ENCODE results near the gene HSPA13.
"Not testable (repeated sequence)": the region's sequence is repeated elsewhere in the genome, so short reads cannot be mapped to it uniquely, and the experiment has no call there.

Gene HSPA13

GRCh38 chr21:14382835-14383595, at the start of gene HSPA13:
Gene HSPA13 (minus strand): TSS chr21:14383146. CDS start chr21:14383119, 27 bp downstream.
- DNase-seq: peak; percentile 100

DNA sequence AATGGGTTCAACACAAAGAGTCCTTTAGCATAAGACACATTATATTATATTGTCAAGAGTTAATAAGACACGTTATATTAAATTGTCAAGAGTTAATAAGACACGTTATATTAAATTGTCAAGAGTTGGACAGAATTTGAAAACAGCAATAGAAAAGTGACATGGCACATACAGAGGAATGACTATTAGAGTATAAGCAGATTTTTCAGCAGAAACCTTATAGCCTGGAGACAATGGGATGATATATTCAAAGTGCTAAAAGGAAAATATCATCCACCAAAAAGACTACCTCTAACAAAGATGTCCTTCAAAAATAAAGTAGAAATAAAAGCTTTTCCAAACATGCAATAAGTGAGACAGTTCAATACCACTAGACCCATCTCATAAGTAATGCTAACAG, 36.0 kb upstream of the HSPA13 start:
- DNase-seq: no peak

DNA sequence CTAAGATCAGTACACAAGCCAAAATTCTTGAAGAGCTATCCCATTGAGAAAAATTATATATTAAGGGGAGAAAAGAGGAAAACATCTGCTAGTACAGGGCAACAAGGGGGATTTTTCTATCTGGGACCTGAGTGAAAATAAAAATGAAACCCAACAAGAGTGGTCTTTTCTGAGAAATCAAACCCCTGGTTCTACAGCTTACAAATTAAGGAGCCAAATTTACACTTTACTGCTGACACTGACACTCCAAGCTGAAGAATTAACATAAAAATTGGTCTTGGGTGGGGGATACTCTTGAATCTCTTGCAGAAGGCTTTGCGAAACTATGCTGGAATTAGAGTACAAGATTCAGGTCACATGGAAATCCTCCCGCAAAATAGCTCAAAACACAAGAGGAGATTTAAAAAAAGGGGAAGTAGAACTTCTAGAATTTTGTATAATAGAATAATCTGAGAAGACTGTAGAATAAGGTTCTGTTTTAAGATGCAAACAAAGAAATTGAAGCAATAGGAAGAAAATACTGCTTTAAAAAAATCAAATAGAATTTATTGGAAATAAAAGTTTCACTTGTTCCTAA, 32.1 kb upstream of the HSPA13 start:
- DNase-seq: no peak

DNA sequence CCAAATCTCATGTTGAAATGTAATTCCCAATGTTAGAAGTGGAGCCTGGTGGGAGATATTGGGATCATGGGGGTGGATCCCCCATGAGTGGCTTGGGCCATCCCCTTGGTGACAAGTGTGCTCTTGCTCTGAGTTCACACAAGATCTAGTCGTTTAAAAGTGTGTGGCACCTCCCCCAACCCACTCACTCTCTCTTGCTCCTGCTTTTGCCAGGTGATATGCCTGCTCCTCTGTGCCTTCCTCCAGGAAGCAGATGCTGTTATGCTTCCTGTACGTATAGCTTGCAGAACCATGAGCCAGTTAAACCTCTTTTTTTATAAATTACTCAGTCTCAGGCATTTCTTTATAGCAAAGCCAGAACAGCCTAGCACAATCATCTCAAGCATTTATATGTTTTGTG, 23.0 kb upstream of the HSPA13 start:
- DNase-seq: no peak

DNA sequence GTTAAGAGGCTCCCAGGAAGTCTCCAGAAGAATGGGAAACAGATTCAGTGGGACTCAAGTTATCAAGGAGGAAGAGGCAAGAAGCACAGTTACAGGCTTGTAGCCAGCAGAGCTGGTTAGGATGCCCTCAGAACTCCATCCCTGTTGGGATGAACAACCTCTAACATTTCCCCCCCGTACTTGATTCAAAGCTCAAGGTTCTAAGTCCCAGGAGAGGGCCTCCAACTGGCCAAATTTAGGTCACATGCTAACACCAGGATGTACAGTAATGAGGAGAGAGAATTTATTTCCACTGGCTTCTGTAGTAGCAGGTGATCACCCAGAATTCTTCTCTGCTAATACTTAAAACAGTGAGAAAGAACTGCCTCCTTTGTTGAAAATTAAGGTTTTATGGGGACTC, 22.3 kb upstream of the HSPA13 start:
- no peak for DNase-seq

GRCh38 chr21:14403681-14404318, 20.9 kb upstream of the HSPA13 start:
- DNase-seq: no peak

GRCh38 chr21:14401217-14401616, 18.3 kb upstream of the HSPA13 start:
- DNase-seq: no peak

DNA sequence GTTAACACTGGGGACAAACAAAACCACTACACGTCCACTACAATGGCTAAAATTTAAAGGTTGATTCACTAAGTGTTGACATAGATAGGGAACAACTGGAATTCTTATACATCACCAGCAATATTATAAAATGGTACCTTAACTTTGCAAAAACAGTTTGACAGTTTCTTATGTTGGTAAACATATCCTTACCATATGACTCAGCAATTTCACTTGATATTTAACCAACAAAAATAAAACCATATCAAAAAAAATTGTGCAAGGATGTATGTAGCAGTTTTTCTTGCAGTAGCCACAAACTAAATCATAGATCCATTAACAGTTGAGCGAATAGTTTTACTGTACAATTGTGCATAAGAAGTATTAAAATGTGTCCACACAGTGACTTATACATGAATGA, 5.3 kb upstream of the HSPA13 start:
- DNase-seq: no peak

GRCh38 chr21:14384453-14384852, 1.5 kb upstream of the HSPA13 start:
- DNase-seq: no peak

DNA sequence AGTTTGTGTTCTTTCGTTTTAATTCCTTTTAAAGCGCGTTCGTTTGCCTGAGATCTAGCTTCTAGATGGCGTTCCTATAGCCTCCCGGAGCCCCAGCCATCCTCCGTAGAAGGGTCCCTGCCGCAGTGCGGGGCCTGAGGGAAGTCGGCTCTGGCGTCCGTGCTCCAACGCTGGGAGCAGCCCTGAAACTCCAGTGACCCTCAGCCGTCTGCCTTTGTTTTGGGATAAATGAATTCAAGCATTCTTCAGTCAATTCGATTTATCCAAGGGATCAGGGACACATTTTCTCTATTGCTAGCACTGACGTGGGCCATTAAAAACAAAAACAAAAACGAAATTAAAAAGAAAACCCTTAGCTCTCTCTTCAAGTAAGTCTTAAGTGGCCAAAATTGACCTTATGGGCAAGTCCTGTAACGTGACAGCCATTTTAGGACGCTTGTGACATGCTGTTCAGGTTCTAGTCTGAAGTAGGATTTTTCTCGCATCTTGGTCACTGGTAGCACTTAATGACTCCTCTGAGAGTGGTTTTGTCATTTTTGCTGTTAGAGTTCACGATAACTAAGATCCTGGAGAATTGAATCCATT, 742 bp upstream of the HSPA13 start:
- DNase-seq: no peak

DNA sequence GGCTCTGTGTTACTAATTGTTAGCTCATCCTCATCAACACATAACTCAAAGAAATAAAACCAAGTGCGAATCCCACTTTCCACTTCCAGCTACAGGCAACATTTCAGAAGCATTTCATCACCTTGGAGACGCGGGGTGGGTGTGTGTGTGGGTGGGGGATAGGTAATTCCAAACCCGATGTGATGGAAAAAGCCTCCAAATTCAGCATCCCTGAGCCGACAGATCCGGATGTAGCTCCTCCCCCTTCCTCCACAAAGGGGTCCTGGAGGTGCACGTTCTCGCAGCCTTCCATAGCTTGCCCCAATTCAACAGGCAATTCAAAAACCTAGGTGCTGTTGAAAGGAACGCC, 486 bp downstream of the HSPA13 start:
- DNase-seq: no peak

- DNase-seq: no peak
Observed at GRCh38 chr21:14376854-14377253, 6.1 kb downstream of the HSPA13 start.

DNA sequence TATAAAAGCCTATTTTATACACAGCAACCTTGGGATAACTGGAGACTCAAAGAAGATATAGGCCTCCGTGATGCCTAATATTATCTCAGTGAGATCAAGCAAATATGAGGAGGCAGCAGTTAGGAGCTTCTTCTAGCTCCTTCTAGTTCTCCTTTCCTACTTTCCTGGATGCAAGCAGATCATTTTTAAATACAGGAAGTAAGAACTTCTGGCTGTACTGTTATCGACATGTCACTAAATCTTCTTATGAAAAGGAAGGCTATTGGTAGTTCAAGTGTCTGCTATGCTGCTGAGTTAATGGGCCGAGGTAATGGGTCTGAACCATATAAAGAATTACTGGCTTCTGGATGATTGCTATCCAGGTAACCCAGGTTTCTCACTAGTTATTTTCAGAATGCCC, 15.9 kb downstream of the HSPA13 start:
- no peak for DNase-seq

- DNase-seq: no peak
Observed at GRCh38 chr21:14361958-14362357, 21.0 kb downstream of the HSPA13 start.

- DNase-seq: no peak
Observed at GRCh38 chr21:14358775-14359174, 24.2 kb downstream of the HSPA13 start.

DNA sequence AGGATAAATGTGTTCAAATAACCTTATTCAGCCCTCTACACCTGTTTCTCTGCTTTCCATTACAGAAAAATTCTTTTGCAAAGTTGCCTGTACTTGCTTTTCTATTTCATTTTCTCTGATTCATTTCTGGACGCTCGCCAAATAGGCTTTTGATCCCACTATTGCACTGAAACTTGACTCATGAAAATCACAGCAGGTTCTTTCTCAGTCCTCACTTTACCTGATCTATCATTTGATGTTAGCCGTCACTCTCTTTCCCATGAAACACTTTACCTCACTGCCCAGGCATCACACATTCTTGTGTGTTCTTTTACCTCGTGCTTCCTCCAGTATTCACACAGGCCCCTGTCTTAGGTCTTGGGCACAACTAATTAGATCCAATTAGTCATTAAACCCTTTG, 26.2 kb downstream of the HSPA13 start:
- no peak for DNase-seq

DNA sequence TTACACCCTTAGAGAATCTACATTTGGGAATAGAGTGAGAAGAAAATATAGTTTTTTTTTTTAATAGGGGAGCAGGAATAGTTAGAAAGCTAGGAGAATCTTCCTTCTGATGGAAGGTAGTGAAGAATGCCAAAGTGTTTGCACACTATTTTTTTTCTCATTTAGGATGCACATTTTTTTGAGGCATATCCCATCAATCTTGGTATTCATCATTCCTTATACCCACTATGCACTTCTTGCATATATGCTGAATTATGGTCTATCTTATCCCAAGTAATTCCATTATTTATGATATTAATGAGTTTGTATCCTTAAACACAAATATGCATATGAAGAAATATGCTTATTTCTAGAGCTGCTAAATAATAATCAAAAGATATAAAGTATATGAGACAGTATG, 28.4 kb downstream of the HSPA13 start:
- no peak for DNase-seq

DNA sequence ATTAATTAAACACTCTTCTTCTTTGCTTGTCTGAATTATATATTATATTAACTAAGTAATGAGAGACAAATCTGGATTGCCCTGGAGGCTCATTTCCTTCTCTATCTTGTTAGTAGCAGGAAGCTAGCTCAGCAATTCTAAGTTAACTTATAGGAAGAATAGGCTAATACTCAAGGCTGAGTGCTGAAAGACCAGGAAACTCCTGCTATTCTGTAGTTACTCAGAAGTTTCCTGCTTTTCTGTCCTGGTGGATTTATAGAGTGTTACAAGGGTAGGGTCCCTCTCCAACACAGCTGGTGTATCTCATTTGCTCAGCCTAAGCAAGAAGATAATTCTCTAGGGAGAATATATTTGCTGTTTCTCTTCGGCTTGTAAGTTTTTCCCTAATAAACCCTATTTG, 29.2 kb downstream of the HSPA13 start:
- DNase-seq: no peak

DNA sequence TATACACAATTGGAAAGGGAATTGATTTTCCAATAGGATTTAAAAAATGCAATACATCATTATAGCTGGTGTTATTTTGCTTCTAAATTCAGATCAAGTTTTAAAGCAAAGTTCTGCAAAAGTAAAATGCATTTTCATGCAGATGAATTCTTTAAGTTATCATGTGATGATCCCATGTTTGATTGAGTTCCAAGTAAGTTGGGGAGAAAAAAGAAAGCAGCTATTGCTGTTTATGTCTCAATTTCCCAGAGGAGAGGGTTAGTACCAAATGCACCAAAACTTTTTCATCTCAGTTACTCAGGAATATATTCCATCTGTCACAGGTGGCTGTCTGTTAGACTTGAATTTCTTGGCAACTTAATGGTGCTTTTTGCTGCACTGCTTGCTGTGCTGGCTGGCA, 29.7 kb downstream of the HSPA13 start:
- no peak for DNase-seq

DNA sequence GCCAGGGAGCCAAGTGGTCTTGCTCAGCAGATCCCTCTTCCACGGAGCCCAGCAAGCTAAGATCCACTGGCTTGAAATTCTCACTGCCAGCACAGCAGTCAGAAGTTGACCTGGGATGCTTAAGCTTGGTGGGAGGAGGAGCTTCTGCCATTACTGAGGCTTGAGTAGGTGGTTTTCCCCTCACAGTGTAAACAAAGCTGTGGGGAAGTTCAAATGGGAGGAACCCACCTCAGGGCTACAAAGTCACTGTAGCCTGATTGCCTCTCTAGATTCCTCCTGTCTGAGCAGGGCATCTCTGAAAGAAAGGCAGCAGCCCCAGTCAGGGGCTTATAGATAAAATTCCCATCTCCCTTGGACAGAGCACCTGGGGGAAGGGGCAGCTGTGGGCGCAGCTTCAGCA, 55.6 kb downstream of the HSPA13 start:
- DNase-seq: not testable (repeated sequence)

GRCh38 chr21:14325595-14325994, 57.4 kb downstream of the HSPA13 start:
- no peak for DNase-seq
